SK-N-SH (cell line): ENCODE measurements around the gene MID2.

Experiments
- EP300 ChIP-seq, 2 experiments: IDR thresholded peaks; 2 replicates each; pipeline versions ENCODE4 v1.4.0 to v1.6.1; 2012; ENCODE audit warnings: borderline replicate concordance in 1 of 2, low read depth in 1 of 2, low read length in 1 of 2
- EZH2phosphoT487 ChIP-seq: fragments of 200-600 bp; sonication (generic); IDR thresholded peaks from 2 replicates; pipeline ENCODE4 v1.6.1; 2017; ENCODE audit warnings: low read depth, mixed run types, mild to moderate bottlenecking, antibody characterized with exemption, moderate library complexity, borderline replicate concordance
- FOXM1 ChIP-seq: IDR thresholded peaks from 2 replicates; pipeline ENCODE4 v1.4.0; 2012; ENCODE audit warnings: low read depth, mild to moderate bottlenecking
- IRF3 ChIP-seq: fragments of 150-350 bp; IDR thresholded peaks from 2 replicates; pipeline ENCODE4 v1.6.1; 2016; ENCODE audit warnings: mild to moderate bottlenecking, low read depth, low read length
- JUND ChIP-seq: IDR thresholded peaks from 2 replicates; pipeline ENCODE4 v1.4.0; 2012
- MEF2A ChIP-seq: IDR thresholded peaks from 2 replicates; pipeline ENCODE4 v1.4.0; 2012; ENCODE audit warnings: low read depth, borderline replicate concordance
- MXI1 ChIP-seq: IDR thresholded peaks from 2 replicates; pipeline ENCODE4 v1.6.1; 2012; ENCODE audit warnings: mild to moderate bottlenecking, low read depth, low read length, improper control_type of control experiment
- PBX3 ChIP-seq: IDR thresholded peaks from 2 replicates; pipeline ENCODE4; 2012
- SIN3A ChIP-seq: IDR thresholded peaks from 2 replicates; pipeline ENCODE4 v1.6.1; 2012; ENCODE audit warnings: low read depth, mild to moderate bottlenecking, low read length, moderate library complexity, borderline replicate concordance
- TAF1 ChIP-seq: IDR thresholded peaks from 2 replicates; pipeline ENCODE4 v1.6.1; 2012; ENCODE audit warnings: low read depth, mild to moderate bottlenecking, low read length, moderate library complexity, borderline replicate concordance
- TF ChIP-seq, protein P1 (sequence below): fragments of 200-600 bp; sonication (generic); IDR thresholded peaks from 2 replicates; pipeline ENCODE4 v1.6.1; 2017; ENCODE audit warnings: antibody characterized with exemption, mild to moderate bottlenecking, moderate library complexity
- TF ChIP-seq, protein P2 (sequence below): IDR thresholded peaks from 2 replicates; pipeline ENCODE4 v1.6.1; 2012; ENCODE audit warnings: mild to moderate bottlenecking, low read depth, low read length, moderate library complexity
- TF ChIP-seq, protein P3 (sequence below): IDR thresholded peaks from 2 replicates; pipeline ENCODE4 v1.4.0; 2012; ENCODE audit warnings: low read depth

DNA sequence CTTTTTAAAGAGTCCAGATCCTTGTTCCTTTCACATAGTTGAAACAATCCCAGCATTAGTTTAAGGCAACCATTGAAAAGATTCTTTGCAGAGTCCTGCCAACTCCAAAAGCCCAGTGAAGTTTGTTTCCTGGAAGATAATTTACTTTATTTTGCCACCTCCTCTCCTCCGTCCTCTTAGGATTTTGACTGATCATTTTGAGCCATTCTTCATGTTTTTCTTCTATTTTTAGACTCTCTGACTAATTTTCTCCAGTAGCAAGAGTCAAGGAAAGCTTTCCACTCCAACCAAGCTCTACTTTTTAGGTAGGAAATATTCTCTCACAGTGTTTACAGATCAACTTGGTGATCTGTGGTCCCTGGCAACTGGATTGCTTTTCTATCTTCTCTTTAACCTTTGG is 37.8 kb upstream of the MID2 start:
- TF ChIP-seq FOXM1, result no peak
- TF ChIP-seq JUND, result no peak
- TF ChIP-seq, protein P1, sequence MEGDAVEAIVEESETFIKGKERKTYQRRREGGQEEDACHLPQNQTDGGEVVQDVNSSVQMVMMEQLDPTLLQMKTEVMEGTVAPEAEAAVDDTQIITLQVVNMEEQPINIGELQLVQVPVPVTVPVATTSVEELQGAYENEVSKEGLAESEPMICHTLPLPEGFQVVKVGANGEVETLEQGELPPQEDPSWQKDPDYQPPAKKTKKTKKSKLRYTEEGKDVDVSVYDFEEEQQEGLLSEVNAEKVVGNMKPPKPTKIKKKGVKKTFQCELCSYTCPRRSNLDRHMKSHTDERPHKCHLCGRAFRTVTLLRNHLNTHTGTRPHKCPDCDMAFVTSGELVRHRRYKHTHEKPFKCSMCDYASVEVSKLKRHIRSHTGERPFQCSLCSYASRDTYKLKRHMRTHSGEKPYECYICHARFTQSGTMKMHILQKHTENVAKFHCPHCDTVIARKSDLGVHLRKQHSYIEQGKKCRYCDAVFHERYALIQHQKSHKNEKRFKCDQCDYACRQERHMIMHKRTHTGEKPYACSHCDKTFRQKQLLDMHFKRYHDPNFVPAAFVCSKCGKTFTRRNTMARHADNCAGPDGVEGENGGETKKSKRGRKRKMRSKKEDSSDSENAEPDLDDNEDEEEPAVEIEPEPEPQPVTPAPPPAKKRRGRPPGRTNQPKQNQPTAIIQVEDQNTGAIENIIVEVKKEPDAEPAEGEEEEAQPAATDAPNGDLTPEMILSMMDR, result no peak
- TF ChIP-seq IRF3, result no peak
- no peak for TF ChIP-seq MXI1
- TF ChIP-seq, protein P2, sequence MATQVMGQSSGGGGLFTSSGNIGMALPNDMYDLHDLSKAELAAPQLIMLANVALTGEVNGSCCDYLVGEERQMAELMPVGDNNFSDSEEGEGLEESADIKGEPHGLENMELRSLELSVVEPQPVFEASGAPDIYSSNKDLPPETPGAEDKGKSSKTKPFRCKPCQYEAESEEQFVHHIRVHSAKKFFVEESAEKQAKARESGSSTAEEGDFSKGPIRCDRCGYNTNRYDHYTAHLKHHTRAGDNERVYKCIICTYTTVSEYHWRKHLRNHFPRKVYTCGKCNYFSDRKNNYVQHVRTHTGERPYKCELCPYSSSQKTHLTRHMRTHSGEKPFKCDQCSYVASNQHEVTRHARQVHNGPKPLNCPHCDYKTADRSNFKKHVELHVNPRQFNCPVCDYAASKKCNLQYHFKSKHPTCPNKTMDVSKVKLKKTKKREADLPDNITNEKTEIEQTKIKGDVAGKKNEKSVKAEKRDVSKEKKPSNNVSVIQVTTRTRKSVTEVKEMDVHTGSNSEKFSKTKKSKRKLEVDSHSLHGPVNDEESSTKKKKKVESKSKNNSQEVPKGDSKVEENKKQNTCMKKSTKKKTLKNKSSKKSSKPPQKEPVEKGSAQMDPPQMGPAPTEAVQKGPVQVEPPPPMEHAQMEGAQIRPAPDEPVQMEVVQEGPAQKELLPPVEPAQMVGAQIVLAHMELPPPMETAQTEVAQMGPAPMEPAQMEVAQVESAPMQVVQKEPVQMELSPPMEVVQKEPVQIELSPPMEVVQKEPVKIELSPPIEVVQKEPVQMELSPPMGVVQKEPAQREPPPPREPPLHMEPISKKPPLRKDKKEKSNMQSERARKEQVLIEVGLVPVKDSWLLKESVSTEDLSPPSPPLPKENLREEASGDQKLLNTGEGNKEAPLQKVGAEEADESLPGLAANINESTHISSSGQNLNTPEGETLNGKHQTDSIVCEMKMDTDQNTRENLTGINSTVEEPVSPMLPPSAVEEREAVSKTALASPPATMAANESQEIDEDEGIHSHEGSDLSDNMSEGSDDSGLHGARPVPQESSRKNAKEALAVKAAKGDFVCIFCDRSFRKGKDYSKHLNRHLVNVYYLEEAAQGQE, result no peak
- no peak for TF ChIP-seq PBX3
- no peak for TF ChIP-seq EP300 (IDR thresholded peaks at IDR 0.05; ENCODE audit: borderline replicate concordance in 1 of 2, low read depth in 1 of 2, low read length in 1 of 2)
- no peak for TF ChIP-seq MEF2A
- no peak for TF ChIP-seq TAF1
- TF ChIP-seq, protein P3, sequence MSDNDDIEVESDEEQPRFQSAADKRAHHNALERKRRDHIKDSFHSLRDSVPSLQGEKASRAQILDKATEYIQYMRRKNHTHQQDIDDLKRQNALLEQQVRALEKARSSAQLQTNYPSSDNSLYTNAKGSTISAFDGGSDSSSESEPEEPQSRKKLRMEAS, result no peak
- no peak for TF ChIP-seq EZH2phosphoT487
- TF ChIP-seq SIN3A, result no peak
